HG02623 (cell line): Measurements from ENCODE around the gene IFIH1.

Source experiments
- ATAC-seq: cut with Tn5 transposase; IDR thresholded peaks from one replicate; pipeline ENCODE4 v1.9.1; 2021; ENCODE audit warnings: moderate library complexity; ENCODE audit not compliant: unreplicated experiment

Gene IFIH1

DNA sequence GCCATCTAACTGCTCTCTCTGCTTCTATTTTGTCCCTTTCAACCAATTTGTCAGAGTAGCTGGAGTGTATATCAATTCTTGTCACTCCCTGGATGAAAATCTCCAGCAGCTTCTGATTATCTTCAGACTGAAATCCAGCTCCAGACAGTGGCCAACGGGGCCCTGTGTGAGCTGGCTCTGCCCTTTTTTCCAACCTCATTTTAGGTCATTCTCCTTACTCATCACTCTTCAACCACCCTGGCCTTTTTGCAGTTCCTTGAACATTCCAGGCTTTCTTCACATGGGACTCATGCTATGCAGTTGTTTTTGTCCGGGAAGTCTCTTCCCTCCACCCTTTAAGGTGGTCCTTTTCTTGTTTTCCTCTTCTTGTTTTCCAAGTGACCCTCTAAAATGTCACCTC is 59.8 kb downstream of the IFIH1 start:
- no peak for ATAC-seq

DNA sequence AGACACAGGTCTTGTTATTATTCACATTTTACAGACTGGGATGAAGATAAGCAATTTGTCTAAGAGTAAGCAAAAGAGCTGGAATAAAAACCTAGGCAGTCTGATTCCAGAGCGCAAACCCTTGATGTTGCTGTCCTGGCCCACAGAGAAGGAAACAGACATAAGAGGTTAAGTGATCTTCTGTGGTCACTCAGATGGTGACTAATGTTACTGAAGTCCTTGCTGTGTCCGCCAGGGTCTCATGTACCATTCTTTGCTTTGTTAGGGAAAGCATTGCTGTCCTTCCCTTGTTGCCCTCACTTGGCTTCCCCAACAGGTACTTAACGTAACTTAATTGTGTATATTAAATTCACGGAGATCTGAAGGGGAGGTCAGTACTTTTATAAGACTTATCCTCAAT is 60.3 kb downstream of the IFIH1 start:
- ATAC-seq: no peak

DNA sequence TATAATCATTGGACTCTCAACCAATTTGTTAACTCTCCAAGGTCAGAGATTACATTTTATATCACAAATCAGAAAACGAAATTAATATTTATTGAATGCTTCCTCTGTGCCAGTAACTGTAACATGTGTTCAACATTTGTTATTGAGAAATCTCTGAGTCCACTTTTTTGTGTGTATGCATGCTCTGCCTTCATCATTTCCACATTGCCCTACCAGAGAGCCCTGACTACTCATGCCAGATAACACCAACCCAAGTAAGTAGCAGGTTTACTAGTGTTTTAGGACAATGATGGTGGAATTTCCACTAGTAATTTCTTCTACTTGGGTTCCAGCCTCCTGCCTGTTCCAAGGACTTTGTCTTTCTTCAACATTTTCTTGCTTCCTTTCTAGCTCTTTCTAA is 61.1 kb downstream of the IFIH1 start:
- no peak for ATAC-seq

DNA sequence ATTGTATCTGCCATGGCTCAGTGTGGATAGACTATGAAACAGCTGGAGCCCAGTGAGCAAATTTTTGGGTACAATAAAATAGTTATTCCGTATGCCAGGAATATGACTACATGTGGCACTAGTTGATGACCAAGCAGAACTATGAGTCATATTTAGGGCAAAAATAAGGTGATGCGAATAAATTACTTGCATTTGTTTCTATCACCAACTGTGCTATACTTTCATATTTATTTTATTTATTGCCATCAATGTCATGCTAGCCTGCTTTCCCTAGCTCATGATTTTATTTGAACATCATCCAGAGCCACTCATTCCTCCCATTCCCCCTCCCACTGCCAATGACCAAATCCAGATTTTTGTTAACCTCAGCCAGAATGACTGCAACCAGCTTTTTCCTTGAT is 61.9 kb downstream of the IFIH1 start:
- no peak for ATAC-seq

DNA sequence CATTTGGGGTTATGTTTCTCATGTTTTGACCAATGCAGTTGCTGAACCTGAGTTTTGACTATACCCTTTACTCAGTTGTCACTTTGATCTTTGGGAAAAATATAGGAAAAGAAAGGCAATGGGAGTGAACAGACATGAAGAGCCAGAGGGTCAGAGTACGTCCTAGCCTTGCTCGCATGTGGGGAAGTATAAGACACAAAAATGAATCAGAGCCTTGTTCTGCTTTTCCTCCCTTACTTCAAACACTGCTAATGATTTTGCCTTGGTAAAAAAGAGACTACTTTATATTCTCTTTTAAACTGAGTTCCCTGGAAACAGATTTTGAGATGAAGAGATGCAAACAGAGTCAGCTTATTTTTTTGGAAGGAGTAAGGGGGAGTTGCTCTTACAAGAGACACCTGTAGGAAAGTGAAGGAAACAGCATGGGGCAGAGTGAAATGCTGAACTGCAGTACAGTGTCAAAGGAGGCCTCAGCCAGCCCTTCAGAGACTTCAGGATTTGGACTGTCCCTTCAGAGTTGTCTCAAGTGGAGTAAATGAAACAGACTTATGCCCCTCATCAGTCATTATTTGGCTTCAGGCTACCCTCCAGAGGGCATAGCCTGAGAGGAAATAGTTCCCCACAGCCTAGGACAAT is 64.1 kb downstream of the IFIH1 start:
- ATAC-seq: no peak

DNA sequence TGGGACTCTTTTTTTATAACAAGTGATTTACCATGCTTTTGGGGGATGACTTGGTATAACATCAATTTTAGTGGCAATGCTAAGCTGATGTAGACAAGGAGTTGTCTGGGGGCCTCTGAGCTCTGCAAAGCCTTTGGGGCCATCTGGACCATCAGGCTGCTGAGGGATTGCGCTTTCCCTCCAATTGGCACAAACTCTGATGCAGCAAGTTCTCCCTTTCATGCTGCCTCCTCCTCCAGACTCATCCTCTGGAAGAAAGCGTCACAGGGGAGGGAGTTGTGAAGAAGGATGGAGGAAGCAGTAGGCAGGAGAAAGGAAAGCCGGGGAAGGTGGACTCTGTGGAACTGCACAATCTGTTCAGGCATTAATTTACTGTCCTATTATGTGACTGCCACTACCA is 65.0 kb downstream of the IFIH1 start:
- no peak for ATAC-seq

DNA sequence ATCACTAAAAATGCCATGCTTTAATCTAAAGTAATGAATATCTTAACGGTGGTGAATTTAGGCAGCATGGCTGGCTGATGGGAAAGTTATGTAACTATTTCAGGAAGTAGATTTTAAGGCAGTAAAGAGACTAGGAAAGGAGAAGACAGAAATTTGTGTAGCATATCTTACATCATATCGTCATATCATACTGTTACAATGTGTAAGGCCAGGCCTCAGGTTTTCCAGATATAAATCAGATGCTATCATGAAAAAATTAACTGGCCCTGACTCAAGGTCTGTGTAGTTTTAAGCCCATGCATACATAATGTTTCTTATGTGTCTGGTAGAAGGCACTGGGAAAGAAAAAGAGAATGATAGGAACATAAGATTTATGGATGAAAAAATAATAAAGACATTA is 66.3 kb downstream of the IFIH1 start:
- no peak for ATAC-seq

DNA sequence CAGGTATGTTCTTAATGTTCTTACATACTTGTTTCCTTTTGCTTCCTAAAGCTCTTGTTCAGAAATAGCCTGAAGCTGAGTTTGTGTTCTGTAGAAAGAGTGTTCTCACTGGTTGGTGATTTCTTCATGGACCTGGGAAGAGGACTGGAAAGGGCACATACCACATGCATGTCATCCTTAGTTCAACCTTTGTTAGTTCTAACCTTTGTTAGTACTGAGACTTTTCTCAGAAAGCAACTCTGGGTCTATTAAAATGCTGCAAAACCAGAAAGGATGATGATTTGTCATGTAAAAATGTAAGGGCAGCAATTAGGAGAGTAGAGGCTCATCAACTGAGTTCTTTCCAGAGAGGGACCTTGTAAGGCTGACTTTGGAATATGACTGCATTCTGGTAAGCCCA is 72.7 kb downstream of the IFIH1 start:
- no peak for ATAC-seq

DNA sequence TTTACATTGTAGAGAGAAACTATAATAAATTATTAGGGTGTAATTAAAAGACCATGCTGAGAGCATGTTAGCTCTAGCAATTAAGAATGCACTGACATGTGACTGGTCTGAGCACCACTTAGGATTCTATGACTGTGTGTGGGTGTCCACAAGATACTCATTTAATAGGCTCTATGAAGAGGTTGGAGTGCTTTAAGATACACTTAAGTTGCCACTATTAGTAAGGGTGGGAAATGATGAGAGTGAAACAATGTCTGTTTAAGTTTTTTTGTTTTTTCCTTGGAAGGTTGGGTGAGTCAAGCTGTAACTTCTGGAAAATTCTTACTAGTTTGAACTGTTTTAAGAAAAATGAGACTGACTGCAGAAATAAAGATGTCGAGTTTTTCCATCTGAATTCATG is 73.4 kb downstream of the IFIH1 start:
- no peak for ATAC-seq

DNA sequence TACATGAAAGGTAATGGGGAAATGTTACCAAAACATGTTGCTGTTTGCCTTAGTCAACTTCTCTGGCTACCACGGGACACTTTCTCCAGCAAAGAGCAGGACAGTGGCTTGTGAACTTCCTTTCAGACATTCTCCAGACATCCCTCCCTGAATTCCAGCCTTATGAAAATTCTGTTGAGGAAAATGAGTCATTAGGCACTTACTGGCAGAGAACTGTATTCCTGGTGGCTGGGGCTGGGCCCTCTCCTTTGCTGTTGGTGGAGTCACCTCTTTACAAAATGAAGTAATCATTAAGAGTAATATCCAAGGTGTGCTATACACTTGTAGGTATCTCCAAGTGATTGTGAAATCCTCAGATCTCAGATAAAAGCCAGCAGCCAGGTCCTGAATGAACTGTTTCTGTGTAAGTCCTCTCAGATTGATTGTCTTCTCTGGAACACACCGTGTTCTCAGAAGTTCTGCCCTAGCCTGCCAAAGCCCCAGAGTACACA is 73.9 kb downstream of the IFIH1 start:
- ATAC-seq: no peak

DNA sequence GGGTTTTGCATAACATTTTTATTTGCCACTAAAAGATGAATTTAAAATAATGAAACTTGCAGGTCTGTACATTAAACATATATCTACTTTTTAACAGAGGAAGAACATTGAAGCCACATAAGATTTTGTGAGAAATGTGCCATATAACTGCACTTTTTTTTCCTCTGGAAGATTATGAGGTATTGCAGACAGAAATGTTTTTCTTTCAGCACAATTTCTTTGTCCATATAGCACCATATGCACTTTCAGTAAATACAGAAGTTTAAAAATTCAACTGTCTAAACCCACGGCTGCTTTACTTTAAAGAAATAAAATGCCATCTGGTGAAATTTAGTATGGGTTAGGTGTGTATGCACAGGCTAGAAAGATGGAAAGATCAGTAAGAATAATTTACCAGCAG is 74.8 kb downstream of the IFIH1 start:
- ATAC-seq: no peak

DNA sequence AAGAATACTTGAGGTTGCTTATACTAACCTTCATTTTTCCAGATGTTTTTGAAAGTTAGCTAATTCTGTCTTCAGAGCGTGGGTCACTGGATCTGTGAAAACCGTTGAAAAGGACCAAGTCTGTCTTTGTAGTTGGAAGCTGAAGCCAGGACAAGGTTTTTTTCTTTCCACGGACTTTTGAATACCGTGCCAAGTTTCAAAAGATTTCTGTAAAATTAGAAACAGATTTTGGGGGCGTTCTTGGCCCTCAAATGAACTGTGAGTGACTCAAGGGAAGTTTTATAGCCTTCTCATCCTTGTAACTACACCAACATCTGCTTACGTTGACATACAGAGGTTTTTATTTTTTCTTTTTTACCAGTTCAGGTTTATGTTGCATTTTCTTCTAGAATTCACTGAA is 75.2 kb downstream of the IFIH1 start, which contains the start of gene FAP:
TSS of gene FAP (minus strand) at position 152 of the 400 bp plus-strand sequence. CDS start at position 34, 118 bp downstream.
- ATAC-seq: no peak

DNA sequence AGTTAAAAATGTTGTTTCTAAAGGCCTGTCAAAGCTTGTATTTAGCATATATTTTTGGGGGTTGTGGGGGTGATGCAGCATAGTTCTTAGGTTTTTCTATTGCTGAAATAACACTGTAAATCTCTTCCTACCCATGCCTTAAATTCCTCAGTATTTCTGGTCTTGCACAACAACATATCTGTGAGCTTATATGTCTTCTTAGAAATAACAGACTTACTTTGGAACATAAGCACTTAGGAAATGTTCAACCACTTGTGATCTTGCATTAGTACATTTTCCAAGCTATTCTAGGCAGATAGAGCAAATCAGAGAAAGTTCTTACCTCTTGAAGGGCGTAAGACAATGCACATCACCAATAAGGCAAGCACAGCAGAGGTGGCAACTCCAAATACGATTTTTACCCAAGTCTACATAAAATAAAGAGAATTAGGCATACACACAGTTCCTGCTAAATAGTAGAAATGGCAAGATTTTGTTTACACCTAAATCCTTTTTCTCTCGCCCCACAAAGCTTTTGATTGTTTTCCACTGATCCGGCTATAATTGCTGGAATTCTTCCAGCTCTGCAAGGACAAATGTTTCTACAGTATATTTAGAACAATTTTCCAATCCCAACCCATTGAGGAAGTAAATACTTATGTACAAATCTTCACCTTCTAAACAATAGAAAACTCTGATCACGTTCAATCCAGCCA is 75.8 kb downstream of the IFIH1 start:
- ATAC-seq: no peak

DNA sequence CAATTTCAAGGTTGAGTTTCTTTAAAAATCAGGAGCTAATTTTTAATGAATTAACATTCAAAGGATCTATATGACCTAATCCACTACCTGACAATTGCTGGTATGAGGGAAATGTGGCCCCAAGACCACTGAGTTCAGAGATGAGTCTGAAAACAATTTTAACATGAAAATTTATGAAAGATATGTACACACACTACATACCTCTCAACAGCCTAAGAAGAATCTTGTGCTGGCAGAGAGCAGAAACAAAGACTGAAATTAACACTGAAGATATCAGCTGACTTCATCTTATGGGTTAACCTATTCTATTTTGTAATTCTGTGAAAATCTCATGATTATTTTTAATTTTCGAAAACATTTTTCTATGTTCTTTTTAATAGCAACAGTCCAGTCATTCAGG is 76.9 kb downstream of the IFIH1 start:
- ATAC-seq: no peak

DNA sequence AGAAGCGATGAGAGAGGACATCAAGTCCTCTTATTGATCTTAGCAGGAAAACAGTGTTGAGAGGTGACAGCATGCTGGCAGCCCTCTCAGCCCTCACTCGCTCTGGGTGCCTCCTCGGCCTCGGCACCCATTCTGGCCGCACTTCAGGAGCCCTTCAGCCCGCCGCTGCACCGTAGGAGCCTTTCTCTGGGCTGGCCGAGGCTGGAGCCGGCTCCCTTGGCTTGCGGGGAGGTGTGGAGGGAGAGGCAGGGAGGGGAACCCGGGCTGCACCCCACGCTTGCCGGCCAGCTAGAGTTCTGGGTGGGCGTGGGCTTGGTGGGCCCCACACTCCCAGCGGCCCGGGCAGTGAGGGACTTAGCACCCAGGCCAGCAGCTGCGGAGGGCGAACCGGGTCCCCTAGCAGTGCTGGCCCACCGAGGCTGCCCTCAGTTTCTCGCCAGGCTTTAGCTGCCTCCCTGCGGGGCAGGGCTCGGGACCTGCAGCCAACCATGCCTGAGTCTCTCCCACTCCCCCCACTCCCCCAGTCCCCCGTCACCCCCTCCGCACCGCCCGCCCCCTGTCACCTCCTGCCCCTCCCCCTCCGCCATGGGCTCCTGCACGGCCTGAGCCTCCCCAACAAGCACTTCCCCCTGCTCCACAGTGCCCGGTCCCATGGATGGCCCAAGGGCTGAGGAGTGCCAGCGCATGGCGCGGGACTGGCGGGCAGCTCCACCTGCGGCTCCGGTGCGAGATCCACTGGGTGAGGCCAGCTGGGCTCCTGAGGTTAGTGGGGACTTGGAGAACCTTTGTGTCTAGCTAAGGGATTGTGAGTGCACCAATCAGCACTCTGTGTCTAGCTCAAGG is 83.6 kb downstream of the IFIH1 start:
- ATAC-seq: no peak

DNA sequence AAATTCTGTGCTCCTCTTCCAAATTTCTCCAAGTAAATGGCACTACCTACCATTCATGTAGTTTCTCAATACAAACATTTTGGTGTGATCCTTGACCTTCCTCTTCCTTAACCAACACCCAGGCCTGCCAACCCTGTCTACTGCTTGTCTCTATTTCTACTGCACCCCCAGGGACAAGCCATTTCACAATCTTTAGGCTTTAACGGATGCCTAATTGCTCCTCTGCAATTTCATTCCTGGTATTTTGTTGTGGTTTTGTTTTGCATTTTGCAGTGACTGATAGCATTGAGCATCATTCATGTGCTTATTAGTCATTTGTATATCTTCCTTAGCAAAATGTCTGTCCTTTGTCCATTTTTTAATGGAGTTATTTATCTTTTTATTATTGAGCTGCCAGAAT is 85.3 kb downstream of the IFIH1 start:
- no peak for ATAC-seq

DNA sequence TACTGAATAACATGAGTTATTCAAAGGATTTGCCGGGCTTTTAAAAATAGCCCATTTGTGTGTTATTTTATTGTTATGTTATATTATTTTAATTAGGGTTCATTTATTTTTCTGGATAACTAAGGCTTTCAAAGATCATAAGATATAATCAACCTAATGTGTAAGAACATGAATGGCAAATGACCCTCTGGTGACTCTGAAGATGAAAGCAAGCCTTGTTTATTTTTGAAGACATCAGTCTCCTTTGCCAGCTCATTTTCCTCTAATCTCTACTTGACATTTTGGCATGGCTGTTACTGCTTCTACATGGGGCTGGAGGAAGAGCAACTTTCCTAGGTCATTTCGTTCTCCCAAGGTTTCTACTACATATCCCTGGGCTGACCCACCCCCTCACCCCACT is 85.8 kb downstream of the IFIH1 start:
- ATAC-seq: no peak

DNA sequence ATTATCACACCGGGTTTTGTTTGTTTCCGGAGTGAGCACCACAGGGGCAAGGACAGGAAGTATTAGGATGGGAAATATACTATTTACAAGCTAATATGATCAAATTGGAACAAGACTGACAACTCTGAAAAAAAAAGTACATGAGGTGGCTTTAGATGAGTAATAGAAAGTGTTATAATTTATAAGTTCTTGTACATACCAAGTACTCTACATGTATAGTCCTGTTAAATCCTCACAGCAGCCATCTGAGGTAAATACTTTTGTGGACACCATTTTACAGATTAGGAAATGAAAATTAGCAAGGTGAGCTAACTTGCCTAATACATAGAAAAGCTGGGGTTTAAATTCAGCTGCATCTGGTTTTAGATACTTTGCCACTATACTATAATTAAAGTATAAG is 86.5 kb downstream of the IFIH1 start:
- ATAC-seq: no peak

DNA sequence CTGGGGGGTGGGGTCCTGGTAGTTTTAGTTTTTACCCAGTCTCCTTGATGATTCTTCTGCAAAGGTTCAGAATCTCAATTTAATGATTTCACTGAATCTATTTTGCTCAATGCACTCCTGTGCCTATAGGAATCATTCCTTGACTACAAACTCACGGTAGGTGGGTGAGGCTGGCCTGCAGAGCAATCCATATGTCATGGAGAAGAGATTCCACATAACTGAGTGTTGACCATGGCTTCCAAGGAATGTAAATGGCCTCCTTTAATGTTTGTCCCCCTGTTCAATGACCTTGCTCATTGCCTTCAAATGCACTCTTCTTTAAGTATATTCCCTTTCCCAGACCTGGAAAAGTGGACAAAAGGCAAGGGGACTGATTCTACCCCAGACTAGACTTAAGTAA is 87.7 kb downstream of the IFIH1 start:
- no peak for ATAC-seq

DNA sequence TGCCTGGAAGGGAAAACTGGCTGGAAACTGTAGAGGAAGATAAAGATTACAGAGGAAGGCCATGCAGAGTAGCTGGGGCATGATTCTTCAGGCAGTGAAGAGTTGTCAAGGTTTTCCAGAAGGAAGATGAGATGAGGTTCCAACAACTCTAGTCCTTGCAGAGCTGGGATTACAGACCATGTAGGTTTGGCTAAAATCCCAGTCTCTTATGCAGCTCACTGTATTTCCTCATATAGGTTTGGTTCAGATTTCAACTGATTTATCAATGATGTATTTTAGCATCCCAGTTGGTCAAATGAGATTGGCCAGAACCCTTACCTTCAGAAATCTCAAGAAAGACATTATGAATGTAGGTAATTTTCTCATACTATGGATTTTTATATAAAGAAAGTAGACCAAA is 91.6 kb downstream of the IFIH1 start:
- no peak for ATAC-seq

DNA sequence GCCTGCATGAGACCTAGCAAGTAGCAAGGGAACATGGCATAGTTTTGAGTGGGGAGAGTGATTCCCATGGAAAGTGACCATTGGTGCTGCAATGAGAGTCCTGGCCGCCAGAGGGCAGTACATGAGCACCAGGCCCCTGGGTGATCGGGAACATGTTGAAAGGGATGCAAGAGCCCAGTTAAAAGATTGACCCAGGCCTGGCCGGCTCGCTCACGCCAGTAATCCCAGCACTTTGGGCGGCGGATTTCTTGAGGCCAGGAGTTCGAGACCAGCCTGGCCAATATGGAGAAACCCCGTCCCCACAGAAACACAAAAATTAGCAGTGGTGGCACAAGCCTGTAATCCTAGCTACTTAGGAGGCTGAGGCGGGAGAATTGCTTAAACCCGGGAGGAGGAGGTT is 97.4 kb downstream of the IFIH1 start:
- peak; percentile 96 for ATAC-seq

DNA sequence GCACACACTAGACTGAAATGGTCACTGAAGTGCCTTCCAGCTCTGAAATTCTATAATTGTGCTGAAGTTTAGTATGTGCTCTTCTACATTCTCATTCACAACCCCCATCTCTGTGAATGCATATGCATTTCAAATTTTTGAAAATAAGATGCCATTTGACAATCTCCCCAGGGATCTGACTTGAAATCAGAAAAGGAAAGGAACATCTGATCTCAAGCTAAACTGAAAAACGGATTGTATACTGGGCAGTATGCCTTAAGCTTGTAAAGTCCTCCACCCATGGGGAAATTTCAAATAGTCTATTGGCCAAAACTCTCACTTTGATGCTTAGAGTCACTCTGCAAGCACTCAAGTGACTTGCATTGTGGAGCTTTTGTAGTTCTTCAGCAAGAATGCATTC is 98.1 kb downstream of the IFIH1 start:
- no peak for ATAC-seq
